T-helper 1 cell treated with Interleukin-12 subunit alpha and Interleukin-12 subunit beta and Interleukin-4 antibody, amounts not matched to agents 30 μg/mL and 1 μg/mL, for 36 hours (primary cell): ENCODE data around the gene FDCSP.

Experiments
- H3K27ac Mint-ChIP-seq: one replicate; pipeline ENCODE4 v1.8.0; 2021; ENCODE audit warnings: mild to moderate bottlenecking, mixed read lengths
- H3K27me3 Mint-ChIP-seq: one replicate; pipeline ENCODE4 v1.8.0; 2021; ENCODE audit warnings: low read depth, mixed read lengths
- H3K36me3 Mint-ChIP-seq: one replicate; pipeline ENCODE4 v1.8.0; 2021; ENCODE audit warnings: low read depth, mixed read lengths
- H3K4me1 Mint-ChIP-seq: one replicate; pipeline ENCODE4 v1.8.0; 2021; ENCODE audit warnings: low read depth, mixed read lengths
- H3K4me3 Mint-ChIP-seq: one replicate; pipeline ENCODE4 v1.8.0; 2021; ENCODE audit warnings: mild to moderate bottlenecking, moderate library complexity, mixed read lengths
- H3K9me3 Mint-ChIP-seq: one replicate; pipeline ENCODE4 v1.8.0; 2021; ENCODE audit warnings: mixed read lengths

Gene FDCSP

GRCh38 chr4:70225824-70226223, at the start of gene FDCSP:
Gene FDCSP, plus strand, starts transcription at chr4:70226124. Its CDS starts 5,071 bp downstream, at chr4:70231195.
- no peaks in the 10 kb centered on the region for H3K27me3 Mint-ChIP-seq
- H3K4me1 Mint-ChIP-seq: no peaks in the 10 kb centered on the region
- no peaks in the 10 kb centered on the region for H3K36me3 Mint-ChIP-seq
- no peaks in the 10 kb centered on the region for H3K9me3 Mint-ChIP-seq
- H3K27ac Mint-ChIP-seq: no peak within 1 kb of the TSS
- H3K4me3 Mint-ChIP-seq: no peak within 1 kb of the TSS

- Mint-ChIP-seq H3K27me3 (no peaks in the 10 kb centered on the region), H3K9me3 (no peaks in the 10 kb centered on the region), H3K27ac (no peak overlapping the region), H3K36me3 (no peaks in the 10 kb centered on the region), H3K4me1 (no peaks in the 10 kb centered on the region), H3K4me3 (no peak overlapping the region)
Observed at GRCh38 chr4:70177090-70177489, 48.8 kb upstream of the FDCSP start.

GRCh38 chr4:70178075-70178660, 47.8 kb upstream of the FDCSP start:
- no peaks in the 10 kb centered on the region for H3K9me3 Mint-ChIP-seq
- H3K27ac Mint-ChIP-seq: no peak overlapping the region
- H3K36me3 Mint-ChIP-seq: no peaks in the 10 kb centered on the region
- H3K4me1 Mint-ChIP-seq: no peaks in the 10 kb centered on the region
- no peaks in the 10 kb centered on the region for H3K27me3 Mint-ChIP-seq
- H3K4me3 Mint-ChIP-seq: no peak overlapping the region

- no peaks in the 10 kb centered on the region for H3K9me3 Mint-ChIP-seq
- H3K4me3 Mint-ChIP-seq: no peak overlapping the region
- no peaks in the 10 kb centered on the region for H3K27me3 Mint-ChIP-seq
- H3K4me1 Mint-ChIP-seq: no peaks in the 10 kb centered on the region
- no peaks in the 10 kb centered on the region for H3K36me3 Mint-ChIP-seq
- no peak overlapping the region for H3K27ac Mint-ChIP-seq
Observed at GRCh38 chr4:70179811-70180210, 46.1 kb upstream of the FDCSP start.

- H3K4me1 Mint-ChIP-seq: no peaks in the 10 kb centered on the region
- H3K27me3 Mint-ChIP-seq: no peaks in the 10 kb centered on the region
Observed at GRCh38 chr4:70181864-70182263, 44.1 kb upstream of the FDCSP start.

GRCh38 chr4:70182517-70183167, 43.3 kb upstream of the FDCSP start:
- no peak overlapping the region for H3K27ac Mint-ChIP-seq
- no peaks in the 10 kb centered on the region for H3K27me3 Mint-ChIP-seq
- no peaks in the 10 kb centered on the region for H3K4me1 Mint-ChIP-seq
- no peaks in the 10 kb centered on the region for H3K36me3 Mint-ChIP-seq
- H3K9me3 Mint-ChIP-seq: no peaks in the 10 kb centered on the region
- no peak overlapping the region for H3K4me3 Mint-ChIP-seq

More at GRCh38 chr4:70181864-70182263, 44.1 kb upstream of the FDCSP start:
- Mint-ChIP-seq H3K36me3 (no peaks in the 10 kb centered on the region), H3K9me3 (no peaks in the 10 kb centered on the region), H3K27ac (no peak overlapping the region), H3K4me3 (no peak overlapping the region)

- Mint-ChIP-seq H3K27me3 (no peaks in the 10 kb centered on the region), H3K27ac (no peak overlapping the region), H3K4me3 (no peak overlapping the region), H3K4me1 (no peaks in the 10 kb centered on the region), H3K9me3 (no peaks in the 10 kb centered on the region), H3K36me3 (no peaks in the 10 kb centered on the region)
Observed at GRCh38 chr4:70183168-70183939, 42.6 kb upstream of the FDCSP start.

- Mint-ChIP-seq H3K4me3 (no peak overlapping the region), H3K36me3 (no peaks in the 10 kb centered on the region), H3K27ac (no peak overlapping the region), H3K27me3 (no peaks in the 10 kb centered on the region), H3K4me1 (no peaks in the 10 kb centered on the region), H3K9me3 (no peaks in the 10 kb centered on the region)
Observed at GRCh38 chr4:70183940-70184246, 42.0 kb upstream of the FDCSP start.

- Mint-ChIP-seq H3K9me3 (no peaks in the 10 kb centered on the region), H3K27me3 (no peaks in the 10 kb centered on the region), H3K36me3 (no peaks in the 10 kb centered on the region), H3K4me1 (no peaks in the 10 kb centered on the region), H3K27ac (no peak overlapping the region), H3K4me3 (no peak overlapping the region)
Observed at GRCh38 chr4:70187216-70187615, 38.7 kb upstream of the FDCSP start.

- no peaks in the 10 kb centered on the region for H3K36me3 Mint-ChIP-seq
- H3K9me3 Mint-ChIP-seq: no peaks in the 10 kb centered on the region
- H3K4me3 Mint-ChIP-seq: no peak overlapping the region
- no peaks in the 10 kb centered on the region for H3K4me1 Mint-ChIP-seq
- H3K27me3 Mint-ChIP-seq: no peaks in the 10 kb centered on the region
- H3K27ac Mint-ChIP-seq: no peak overlapping the region
Observed at GRCh38 chr4:70190579-70190978, 35.3 kb upstream of the FDCSP start.

GRCh38 chr4:70191647-70192046, 34.3 kb upstream of the FDCSP start:
- no peak overlapping the region for H3K4me3 Mint-ChIP-seq
- H3K27me3 Mint-ChIP-seq: no peaks in the 10 kb centered on the region
- H3K36me3 Mint-ChIP-seq: no peaks in the 10 kb centered on the region
- no peaks in the 10 kb centered on the region for H3K9me3 Mint-ChIP-seq
- no peak overlapping the region for H3K27ac Mint-ChIP-seq
- H3K4me1 Mint-ChIP-seq: no peaks in the 10 kb centered on the region

GRCh38 chr4:70192895-70193294, 33.0 kb upstream of the FDCSP start:
- Mint-ChIP-seq H3K9me3 (no peaks in the 10 kb centered on the region), H3K27me3 (no peaks in the 10 kb centered on the region), H3K27ac (no peak overlapping the region), H3K36me3 (no peaks in the 10 kb centered on the region), H3K4me3 (no peak overlapping the region), H3K4me1 (no peaks in the 10 kb centered on the region)

GRCh38 chr4:70195425-70195824, 30.5 kb upstream of the FDCSP start, which contains the start of gene ODAM:
Gene ODAM, plus strand, starts transcription at chr4:70195725. Its CDS starts 819 bp downstream, at chr4:70196544.
- Mint-ChIP-seq H3K36me3 (no peaks in the 10 kb centered on the region), H3K4me1 (no peaks in the 10 kb centered on the region), H3K27me3 (no peaks in the 10 kb centered on the region), H3K4me3 (no peak within 1 kb of the TSS), H3K27ac (no peak within 1 kb of the TSS), H3K9me3 (no peaks in the 10 kb centered on the region)

GRCh38 chr4:70196857-70197256, 29.1 kb upstream of the FDCSP start:
- H3K27ac Mint-ChIP-seq: no peak overlapping the region
- H3K4me3 Mint-ChIP-seq: no peak overlapping the region
- H3K27me3 Mint-ChIP-seq: no peaks in the 10 kb centered on the region
- H3K4me1 Mint-ChIP-seq: no peaks in the 10 kb centered on the region
- no peaks in the 10 kb centered on the region for H3K36me3 Mint-ChIP-seq
- no peaks in the 10 kb centered on the region for H3K9me3 Mint-ChIP-seq

GRCh38 chr4:70197842-70198241, 28.1 kb upstream of the FDCSP start:
- Mint-ChIP-seq H3K36me3 (no peaks in the 10 kb centered on the region), H3K27me3 (no peaks in the 10 kb centered on the region), H3K9me3 (no peaks in the 10 kb centered on the region), H3K4me3 (no peak overlapping the region), H3K4me1 (no peaks in the 10 kb centered on the region), H3K27ac (no peak overlapping the region)
